Neuronal stem cell (in vitro differentiated cells): ENCODE data around the gene SF3B2.
"Not testable (repeated sequence)": the region's sequence is repeated elsewhere in the genome, so short reads cannot be mapped to it uniquely, and the experiment has no call there.

Experiments
- DNase-seq: peaks from one replicate; pipeline ENCODE4 v3.0.0-alpha.2; 2013; ENCODE audit warnings: low spot score
- H2AFZ ChIP-seq: one replicate; pipeline ENCODE4 v1.6.1; 2013; ENCODE audit warnings: mild to moderate bottlenecking, low read length, inconsistent platforms
- H2AK5ac ChIP-seq: 2 replicates; pipeline ENCODE4 v1.6.1; 2013; ENCODE audit warnings: low read depth, mild to moderate bottlenecking, inconsistent platforms, low read length, moderate library complexity, mixed read lengths
- H2BK120ac ChIP-seq: 2 replicates; pipeline ENCODE4 v1.6.1; 2013; ENCODE audit warnings: low read depth, mild to moderate bottlenecking, inconsistent platforms, low read length, moderate library complexity, mixed read lengths
- H2BK12ac ChIP-seq: one replicate; pipeline ENCODE4 v1.6.1; 2013; ENCODE audit warnings: low read length, inconsistent platforms
- H2BK15ac ChIP-seq: 2 replicates; pipeline ENCODE4 v1.6.1; 2013; ENCODE audit warnings: mild to moderate bottlenecking, low read length, inconsistent platforms, mixed read lengths
- H2BK5ac ChIP-seq: one replicate; pipeline ENCODE4 v1.6.1; 2013; ENCODE audit warnings: inconsistent platforms, mild to moderate bottlenecking, low read length, moderate library complexity
- H3K14ac ChIP-seq: one replicate; pipeline ENCODE4 v1.6.1; 2013; ENCODE audit warnings: low read length, inconsistent platforms
- H3K18ac ChIP-seq: 2 replicates; pipeline ENCODE4 v1.6.1; 2013; ENCODE audit warnings: low read length, inconsistent platforms
- H3K23ac ChIP-seq: 2 replicates; pipeline ENCODE4 v1.6.1; 2013; ENCODE audit warnings: low read depth, mild to moderate bottlenecking, mixed read lengths, low read length, inconsistent platforms; ENCODE audit not compliant: poor library complexity
- H3K27ac ChIP-seq: replicated peaks from 3 replicates; pipeline ENCODE4 v1.5.1; 2013; ENCODE audit warnings: low read length, inconsistent platforms
- H3K27me3 ChIP-seq, 3 experiments: 2 replicates each; pipeline ENCODE4 v1.6.1; 2013; ENCODE audit warnings: low read length in 3 of 3, mild to moderate bottlenecking in 2 of 3, inconsistent platforms in 1 of 3, low read depth in 1 of 3, mixed read lengths in 1 of 3, moderate library complexity in 1 of 3; ENCODE audit not compliant: control insufficient read depth in 3 of 3, insufficient read depth in 3 of 3
- H3K36me3 ChIP-seq, 2 donors: replicated peaks in 1 of 2; 2 replicates each; pipeline ENCODE4 v1.6.1; 2013; ENCODE audit warnings: low read length in 2 of 2; ENCODE audit not compliant: control insufficient read depth in 2 of 2, insufficient read depth in 2 of 2
- H3K4ac ChIP-seq: 2 replicates; pipeline ENCODE4 v1.6.1; 2013; ENCODE audit warnings: inconsistent platforms, mild to moderate bottlenecking, low read length, moderate library complexity
- H3K4me1 ChIP-seq, 2 donors: 1 replicate in 1 of 2; 2 replicates in 1 of 2; pipeline ENCODE4 v1.6.1; 2013; ENCODE audit warnings: low read length in 2 of 2, low read depth in 1 of 2; ENCODE audit not compliant: control insufficient read depth in 2 of 2, insufficient read depth in 1 of 2
- H3K4me2 ChIP-seq: one replicate; pipeline ENCODE4 v1.6.1; 2013; ENCODE audit warnings: mild to moderate bottlenecking, low read length, inconsistent platforms; ENCODE audit not compliant: insufficient read depth, poor library complexity, severe bottlenecking
- H3K4me3 ChIP-seq, 2 donors: 2 replicates each; pipeline ENCODE4 v1.5.1; 2013; ENCODE audit warnings: low read length in 2 of 2, mild to moderate bottlenecking in 2 of 2, inconsistent platforms in 1 of 2, moderate library complexity in 1 of 2
- H3K79me1 ChIP-seq: one replicate; pipeline ENCODE4 v1.6.1; 2013; ENCODE audit warnings: low read depth, mild to moderate bottlenecking, inconsistent platforms, low read length, moderate library complexity
- H3K9ac ChIP-seq: one replicate; pipeline ENCODE4 v1.6.1; 2013; ENCODE audit warnings: mild to moderate bottlenecking, low read depth, low read length, inconsistent platforms; ENCODE audit not compliant: poor library complexity
- H3K9me3 ChIP-seq, 2 donors: replicated peaks in 1 of 2; 2 replicates each; pipeline versions ENCODE3 to v1.6.1; 2013; ENCODE audit warnings: low read length in 2 of 2, mild to moderate bottlenecking in 2 of 2, inconsistent platforms in 1 of 2, low read depth in 1 of 2, mixed read lengths in 1 of 2, moderate library complexity in 1 of 2; ENCODE audit not compliant: control insufficient read depth in 2 of 2, insufficient read depth in 1 of 2
- H4K8ac ChIP-seq: one replicate; pipeline ENCODE4 v1.6.1; 2013; ENCODE audit warnings: low read depth, mild to moderate bottlenecking, inconsistent platforms, low read length, moderate library complexity
- H4K91ac ChIP-seq: one replicate; pipeline ENCODE4 v1.6.1; 2013; ENCODE audit warnings: low read length, low read depth, mild to moderate bottlenecking, inconsistent platforms; ENCODE audit not compliant: poor library complexity
- WGBS, 2 donors: extraction: QIAGEN DNeasy Blood & Tissue Kit; methylation state at CpG; one replicate each; pipeline ENCODE4 v1.1.7; 2013; ENCODE audit warnings: missing lambda C conversion rate in 2 of 2, mixed read lengths in 1 of 2; ENCODE audit not compliant: insufficient read length in 2 of 2, insufficient replicate concordance in 1 of 2; ENCODE audit errors: extremely low coverage in 2 of 2; 5-methylcytosine and 5-hydroxymethylcytosine counted together

The SF3B2 gene

DNA sequence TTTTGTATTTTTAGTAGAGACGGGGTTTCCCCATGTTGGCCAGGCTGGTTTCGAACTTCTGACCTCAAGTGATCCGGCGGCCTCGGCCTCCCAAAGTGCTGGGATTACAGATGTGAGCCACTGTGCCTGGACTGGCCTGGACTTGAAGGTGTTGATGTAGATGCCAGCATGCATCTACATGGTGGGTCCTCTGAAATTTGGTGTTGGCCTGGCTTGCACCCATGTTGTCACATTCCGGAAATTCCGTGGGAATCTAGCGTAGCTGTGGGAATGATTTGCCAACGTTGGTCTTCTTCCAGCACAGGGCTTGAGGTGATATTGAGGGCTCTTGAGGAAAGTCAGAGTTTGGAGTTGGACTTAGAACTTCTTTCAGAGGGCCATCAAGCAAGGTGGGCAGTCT is 24.4 kb downstream of the SF3B2 start:
- no peak overlapping the region for H3K9ac ChIP-seq
- H3K23ac ChIP-seq: no peak overlapping the region
- H3K4me1 ChIP-seq: peaks cover under 1 to 2% of the 10 kb centered on the region in 2 donors
- H3K9me3 ChIP-seq: no peaks in the 10 kb centered on the region
- no peak overlapping the region for H3K18ac ChIP-seq
- no peak overlapping the region for H2BK5ac ChIP-seq
- DNase-seq: no peak
- no peak overlapping the region for H2AFZ ChIP-seq
- H2BK12ac ChIP-seq: no peak overlapping the region
- H3K14ac ChIP-seq: no peak overlapping the region
- no peak overlapping the region for H3K4ac ChIP-seq
- H3K36me3 ChIP-seq: peaks cover 2 to 35% of the 10 kb centered on the region in 2 donors
- H3K27me3 ChIP-seq: no peaks in the 10 kb centered on the region
- no peak overlapping the region for H3K4me2 ChIP-seq
- no peak overlapping the region for H3K27ac ChIP-seq
- no CpG with 5 or more reads among the region's 9 CpGs for WGBS, 2 donors
- H2BK15ac ChIP-seq: no peak overlapping the region
- no peak overlapping the region for H4K91ac ChIP-seq
- peak overlapping the region; percentile 48 for H4K8ac ChIP-seq
- no peaks in the 10 kb centered on the region for H3K79me1 ChIP-seq
- H2AK5ac ChIP-seq: no peak overlapping the region
- H2BK120ac ChIP-seq: no peak overlapping the region
- H3K4me3 ChIP-seq: no peak overlapping the region

DNA sequence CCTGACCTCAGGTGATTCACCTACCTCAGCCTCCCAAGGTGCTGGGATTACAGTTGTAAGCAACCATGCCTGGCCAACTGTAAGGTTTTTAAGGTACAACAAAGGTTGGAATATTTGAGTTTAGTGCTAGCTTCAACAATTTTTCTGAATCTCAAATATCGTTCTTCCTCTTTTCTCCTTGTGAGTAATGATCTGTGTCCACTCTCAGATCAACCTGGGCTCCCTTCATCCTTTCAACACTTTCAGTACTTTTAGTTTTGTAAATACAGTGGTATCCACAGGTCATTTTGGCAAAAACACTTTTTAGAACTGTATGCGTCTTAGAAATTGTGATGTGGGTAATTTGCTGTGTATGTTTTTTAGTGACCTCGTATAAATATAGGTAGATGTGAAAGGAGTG is 25.8 kb downstream of the SF3B2 start:
- whole genome bisulfite sequencing, 2 donors: no CpG with 5 or more reads among the region's 3 CpGs
- peaks cover 2 to 26% of the 10 kb centered on the region in 2 donors for H3K36me3 ChIP-seq
- H3K27ac ChIP-seq: no peak overlapping the region

DNA sequence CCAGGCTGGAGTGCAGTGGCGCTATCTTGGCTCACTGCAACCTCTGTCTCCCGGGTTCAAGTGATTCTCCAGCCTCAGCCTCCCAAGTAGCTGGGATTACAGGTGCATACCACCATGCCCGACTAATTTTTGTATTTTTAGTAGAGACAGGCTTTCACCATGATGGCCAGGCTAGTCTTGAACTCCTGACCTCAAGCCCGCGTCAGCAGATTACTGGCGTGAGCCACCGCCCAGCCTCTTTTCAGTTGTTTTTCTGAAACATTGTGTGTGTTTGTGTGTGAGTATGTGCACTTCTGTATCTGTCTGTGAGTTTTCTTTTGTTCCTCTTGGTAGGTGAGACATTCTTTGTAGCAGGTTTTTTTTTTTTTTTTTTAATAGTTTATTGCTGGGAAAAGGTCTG is 26.8 kb downstream of the SF3B2 start:
- not testable (repeated sequence) for H2BK12ac ChIP-seq, DNase-seq, H3K4me3 ChIP-seq, H3K27me3 ChIP-seq, H3K18ac ChIP-seq, H3K4me1 ChIP-seq, H2BK120ac ChIP-seq, H4K91ac ChIP-seq, H4K8ac ChIP-seq, H3K23ac ChIP-seq, H2AFZ ChIP-seq, H3K4ac ChIP-seq, H2AK5ac ChIP-seq, H2BK15ac ChIP-seq, H3K79me1 ChIP-seq, H3K27ac ChIP-seq, H2BK5ac ChIP-seq, H3K4me2 ChIP-seq, H3K9ac ChIP-seq, H3K14ac ChIP-seq, H3K9me3 ChIP-seq
- H3K36me3 ChIP-seq: peaks cover 2 to 21% of the 10 kb centered on the region in 2 donors
- no CpG with 5 or more reads among the region's 7 CpGs for WGBS, 2 donors

More for the DNA sequence above, 25.8 kb downstream of the SF3B2 start:
- no peak overlapping the region for H2BK5ac ChIP-seq
- no peak overlapping the region for H2AK5ac ChIP-seq
- no peak overlapping the region for H3K18ac ChIP-seq
- H3K4me1 ChIP-seq: peaks cover 0 to 2% of the 10 kb centered on the region in 2 donors
- no peak overlapping the region for H3K14ac ChIP-seq
- H3K23ac ChIP-seq: no peak overlapping the region
- H3K79me1 ChIP-seq: no peaks in the 10 kb centered on the region
- no peak overlapping the region for H2AFZ ChIP-seq
- no peak overlapping the region for H3K4me2 ChIP-seq
- H4K8ac ChIP-seq: no peak overlapping the region
- H4K91ac ChIP-seq: no peak overlapping the region
- no peak overlapping the region for H3K4ac ChIP-seq
- no peak overlapping the region for H2BK12ac ChIP-seq
- H3K9ac ChIP-seq: no peak overlapping the region
- no peaks in the 10 kb centered on the region for H3K9me3 ChIP-seq
- no peak overlapping the region for H2BK120ac ChIP-seq
- no peaks in the 10 kb centered on the region for H3K27me3 ChIP-seq
- H2BK15ac ChIP-seq: no peak overlapping the region
- H3K4me3 ChIP-seq: no peak overlapping the region
- no peak for DNase-seq

DNA sequence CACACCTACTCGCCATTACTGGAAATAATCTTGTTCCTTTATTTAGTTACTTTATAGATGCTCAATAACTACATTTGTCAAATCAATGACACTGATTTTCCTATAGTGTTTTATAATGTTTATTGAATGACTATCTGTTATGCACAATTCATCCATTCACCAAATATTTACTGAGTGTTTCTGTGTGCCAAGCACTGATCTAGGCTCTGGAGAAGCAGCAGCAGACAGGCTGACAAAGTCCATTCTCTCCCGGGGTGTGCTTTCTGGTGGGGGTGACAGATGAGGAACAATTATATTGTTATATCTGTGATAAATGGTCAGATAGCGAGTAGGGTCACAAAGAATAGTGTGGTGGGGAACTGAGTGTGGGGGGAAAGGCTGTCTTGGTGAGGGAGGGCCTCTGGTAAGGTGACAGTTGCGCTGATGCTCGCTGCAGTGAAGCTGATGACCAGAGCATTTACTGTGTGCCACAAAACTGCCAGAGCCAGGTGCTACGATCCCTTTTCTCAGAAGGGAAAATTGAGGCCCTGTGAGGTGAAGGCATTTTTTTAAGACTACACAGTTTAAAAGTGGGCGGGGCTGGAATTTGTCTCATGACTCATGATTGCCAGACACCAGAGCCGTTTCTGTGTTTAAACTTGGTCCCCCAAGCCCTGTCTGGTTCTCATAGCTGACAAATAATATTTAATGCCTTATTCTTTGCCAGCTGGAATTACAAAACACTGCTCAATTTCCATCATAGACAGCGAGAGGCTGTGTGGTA is 28.1 kb downstream of the SF3B2 start:
- Histone ChIP-seq H2AFZ (no peak overlapping the region), H3K79me1 (no peaks in the 10 kb centered on the region), H3K27me3 (no peaks in the 10 kb centered on the region), H3K9me3 (no peaks in the 10 kb centered on the region), H3K4me2 (no peak overlapping the region), H3K14ac (no peak overlapping the region), H3K18ac (no peak overlapping the region), H3K23ac (no peak overlapping the region), H2BK12ac (no peak overlapping the region), H2BK5ac (no peak overlapping the region), H2BK15ac (no peak overlapping the region), H3K27ac (no peak overlapping the region), H2BK120ac (no peak overlapping the region), H3K9ac (no peak overlapping the region), H3K4me1 (peaks cover 0 to 2% of the 10 kb centered on the region in 2 donors), H2AK5ac (no peak overlapping the region), H4K91ac (no peak overlapping the region), H3K4me3 (no peak overlapping the region), H3K4ac (no peak overlapping the region), H3K36me3 (peaks cover 0 to 11% of the 10 kb centered on the region in 2 donors), H4K8ac (no peak overlapping the region)
- WGBS, 2 donors: no CpG with 5 or more reads among the region's 9 CpGs
- no peak for DNase-seq
